SK-N-SH treated with all-trans-retinoic acid at 6 μM for 48 hours (cell line): ENCODE results near the gene MTX2.

Experiments used
- ATAC-seq: fragments of 200-7000 bp; cut with Tn5 transposase; 3 replicates; pipeline ENCODE4 v1.9.1; 2020; ENCODE audit warnings: mild to moderate bottlenecking, moderate library complexity
- ARNTL ChIP-seq: fragments of 450-650 bp; formaldehyde crosslinking; IDR thresholded peaks from 2 replicates; pipeline ENCODE4 v1.5.0; 2020; ENCODE audit warnings: low read depth, mild to moderate bottlenecking, moderate library complexity, borderline replicate concordance
- BACH2 ChIP-seq: fragments of 250-450 bp; sonication (Bioruptor Pico); IDR thresholded peaks from 2 replicates; pipeline ENCODE4 v1.9.0; 2021; ENCODE audit warnings: mild to moderate bottlenecking, borderline replicate concordance
- CSDC2 ChIP-seq: fragments of 250-450 bp; sonication (Bioruptor Pico); IDR thresholded peaks from 2 replicates; pipeline ENCODE4 v1.5.0; 2020; ENCODE audit warnings: mild to moderate bottlenecking, moderate library complexity
- GLIS3 ChIP-seq: fragments of 250-450 bp; sonication (Bioruptor Pico); IDR thresholded peaks from 2 replicates; pipeline ENCODE4 v1.5.0; 2020; ENCODE audit warnings: mild to moderate bottlenecking, moderate library complexity
- ISL1 ChIP-seq: fragments of 250-450 bp; sonication (Bioruptor Pico); IDR thresholded peaks from 2 replicates; pipeline ENCODE4 v2.1.2; 2022; ENCODE audit warnings: mild to moderate bottlenecking, moderate library complexity
- OSR1 ChIP-seq: fragments of 250-450 bp; sonication (Bioruptor Pico); IDR thresholded peaks from 2 replicates; pipeline ENCODE4 v1.8.0; 2022; ENCODE audit warnings: moderate library complexity, mild to moderate bottlenecking, inconsistent platforms
- PPARA ChIP-seq: fragments of 250-450 bp; sonication (Bioruptor Pico); IDR thresholded peaks from 2 replicates; pipeline ENCODE4 v1.5.0; 2020; ENCODE audit warnings: mild to moderate bottlenecking, borderline replicate concordance
- RARB ChIP-seq: fragments of 250-450 bp; sonication (Bioruptor Pico); IDR thresholded peaks from 2 replicates; pipeline ENCODE4 v1.8.0; 2021; ENCODE audit warnings: mild to moderate bottlenecking, moderate library complexity
- SNAI2 ChIP-seq: fragments of 250-450 bp; sonication (Bioruptor Pico); IDR thresholded peaks from 2 replicates; pipeline ENCODE4 v1.5.0; 2020; ENCODE audit warnings: mild to moderate bottlenecking, moderate library complexity
- TCF4 ChIP-seq: fragments of 250-450 bp; sonication (Bioruptor Pico); IDR thresholded peaks from 2 replicates; pipeline ENCODE4 v1.8.0; 2021; ENCODE audit warnings: mild to moderate bottlenecking, moderate library complexity, borderline replicate concordance
- TOX ChIP-seq: fragments of 250-450 bp; sonication (Bioruptor Pico); IDR thresholded peaks from 2 replicates; pipeline ENCODE4 v1.8.0; 2021; ENCODE audit warnings: mild to moderate bottlenecking, moderate library complexity, borderline replicate concordance
- ZFP3 ChIP-seq: fragments of 250-450 bp; sonication (Bioruptor Pico); IDR thresholded peaks from 2 replicates; pipeline ENCODE4 v1.5.0; 2020; ENCODE audit warnings: mild to moderate bottlenecking, moderate library complexity
- ZFP30 ChIP-seq: fragments of 450-650 bp; formaldehyde crosslinking; IDR thresholded peaks from 2 replicates; pipeline ENCODE4 v1.5.0; 2022; ENCODE audit warnings: mild to moderate bottlenecking, moderate library complexity
- ZNF565 ChIP-seq: fragments of 450-650 bp; formaldehyde crosslinking; conservative IDR thresholded peaks from 2 replicates; pipeline ENCODE4 v1.5.0; 2020; ENCODE audit warnings: low read depth, mild to moderate bottlenecking, moderate library complexity
- ZNF70 ChIP-seq: fragments of 450-650 bp; formaldehyde crosslinking; IDR thresholded peaks from 2 replicates; pipeline ENCODE4 v1.5.0; 2020; ENCODE audit warnings: mild to moderate bottlenecking, moderate library complexity
- ZNF8 ChIP-seq: fragments of 450-650 bp; formaldehyde crosslinking; IDR thresholded peaks from 2 replicates; pipeline ENCODE4 v1.5.0; 2020; ENCODE audit warnings: mild to moderate bottlenecking, moderate library complexity
- TF ChIP-seq, protein P1 (sequence below): fragments of 250-450 bp; sonication (Bioruptor Pico); IDR thresholded peaks from 2 replicates; pipeline ENCODE4 v1.5.1; 2020; ENCODE audit warnings: low read depth, mild to moderate bottlenecking, moderate library complexity
- TF ChIP-seq, protein P2 (sequence below): fragments of 250-450 bp; sonication (Bioruptor Pico); IDR thresholded peaks from 2 replicates; pipeline ENCODE4 v1.5.0; 2020; ENCODE audit warnings: mild to moderate bottlenecking, moderate library complexity
- TF ChIP-seq, protein P3 (sequence below): fragments of 250-450 bp; sonication (Bioruptor Pico); IDR thresholded peaks from 2 replicates; pipeline ENCODE4 v1.8.0; 2021; ENCODE audit warnings: low read depth, mild to moderate bottlenecking, moderate library complexity, borderline replicate concordance
- TF ChIP-seq, protein P4 (sequence below): fragments of 250-450 bp; sonication (Bioruptor Pico); IDR thresholded peaks from 2 replicates; pipeline ENCODE4 v1.8.0; 2020; ENCODE audit warnings: mild to moderate bottlenecking, moderate library complexity, borderline replicate concordance

MTX2 gene

DNA sequence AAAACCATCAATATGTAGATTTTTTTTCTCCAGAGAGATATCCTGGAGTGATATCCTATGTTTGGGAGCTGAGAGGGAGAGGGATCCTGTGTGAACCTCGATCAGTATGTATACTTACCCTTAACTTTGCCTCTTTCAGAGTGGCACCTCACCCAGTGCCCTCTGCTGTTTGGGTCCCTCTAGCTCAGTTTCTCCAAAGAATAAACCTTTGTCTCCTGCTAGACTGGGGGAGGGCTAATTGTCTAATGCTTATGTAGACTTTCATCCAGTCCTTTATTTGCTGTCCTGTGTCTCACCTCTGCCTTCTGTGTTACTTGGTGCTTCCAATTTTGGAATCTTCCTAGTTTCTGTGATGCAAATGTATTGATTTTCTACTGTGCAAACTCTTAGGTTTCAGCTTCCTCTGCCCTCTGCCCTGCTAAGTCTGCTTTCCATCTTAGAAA is 48.4 kb downstream of the MTX2 start:
- no peak for TF ChIP-seq TOX (CRISPR knock-in tag)
- TF ChIP-seq RARB (CRISPR knock-in tag) = no peak
- TF ChIP-seq, protein P1, sequence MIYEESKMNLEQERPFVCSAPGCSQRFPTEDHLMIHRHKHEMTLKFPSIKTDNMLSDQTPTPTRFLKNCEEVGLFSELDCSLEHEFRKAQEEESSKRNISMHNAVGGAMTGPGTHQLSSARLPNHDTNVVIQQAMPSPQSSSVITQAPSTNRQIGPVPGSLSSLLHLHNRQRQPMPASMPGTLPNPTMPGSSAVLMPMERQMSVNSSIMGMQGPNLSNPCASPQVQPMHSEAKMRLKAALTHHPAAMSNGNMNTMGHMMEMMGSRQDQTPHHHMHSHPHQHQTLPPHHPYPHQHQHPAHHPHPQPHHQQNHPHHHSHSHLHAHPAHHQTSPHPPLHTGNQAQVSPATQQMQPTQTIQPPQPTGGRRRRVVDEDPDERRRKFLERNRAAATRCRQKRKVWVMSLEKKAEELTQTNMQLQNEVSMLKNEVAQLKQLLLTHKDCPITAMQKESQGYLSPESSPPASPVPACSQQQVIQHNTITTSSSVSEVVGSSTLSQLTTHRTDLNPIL (CRISPR knock-in tag) = no peak
- no peak for TF ChIP-seq ZNF8 (CRISPR knock-in tag)
- TF ChIP-seq, protein P2, sequence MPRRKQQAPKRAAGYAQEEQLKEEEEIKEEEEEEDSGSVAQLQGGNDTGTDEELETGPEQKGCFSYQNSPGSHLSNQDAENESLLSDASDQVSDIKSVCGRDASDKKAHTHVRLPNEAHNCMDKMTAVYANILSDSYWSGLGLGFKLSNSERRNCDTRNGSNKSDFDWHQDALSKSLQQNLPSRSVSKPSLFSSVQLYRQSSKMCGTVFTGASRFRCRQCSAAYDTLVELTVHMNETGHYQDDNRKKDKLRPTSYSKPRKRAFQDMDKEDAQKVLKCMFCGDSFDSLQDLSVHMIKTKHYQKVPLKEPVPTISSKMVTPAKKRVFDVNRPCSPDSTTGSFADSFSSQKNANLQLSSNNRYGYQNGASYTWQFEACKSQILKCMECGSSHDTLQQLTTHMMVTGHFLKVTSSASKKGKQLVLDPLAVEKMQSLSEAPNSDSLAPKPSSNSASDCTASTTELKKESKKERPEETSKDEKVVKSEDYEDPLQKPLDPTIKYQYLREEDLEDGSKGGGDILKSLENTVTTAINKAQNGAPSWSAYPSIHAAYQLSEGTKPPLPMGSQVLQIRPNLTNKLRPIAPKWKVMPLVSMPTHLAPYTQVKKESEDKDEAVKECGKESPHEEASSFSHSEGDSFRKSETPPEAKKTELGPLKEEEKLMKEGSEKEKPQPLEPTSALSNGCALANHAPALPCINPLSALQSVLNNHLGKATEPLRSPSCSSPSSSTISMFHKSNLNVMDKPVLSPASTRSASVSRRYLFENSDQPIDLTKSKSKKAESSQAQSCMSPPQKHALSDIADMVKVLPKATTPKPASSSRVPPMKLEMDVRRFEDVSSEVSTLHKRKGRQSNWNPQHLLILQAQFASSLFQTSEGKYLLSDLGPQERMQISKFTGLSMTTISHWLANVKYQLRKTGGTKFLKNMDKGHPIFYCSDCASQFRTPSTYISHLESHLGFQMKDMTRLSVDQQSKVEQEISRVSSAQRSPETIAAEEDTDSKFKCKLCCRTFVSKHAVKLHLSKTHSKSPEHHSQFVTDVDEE = no peak
- no peak for TF ChIP-seq ARNTL (CRISPR knock-in tag)
- no peak for TF ChIP-seq ZNF565 (CRISPR knock-in tag)
- TF ChIP-seq GLIS3 (CRISPR knock-in tag) = no peak
- TF ChIP-seq ISL1 (CRISPR knock-in tag) = no peak
- no peak for TF ChIP-seq OSR1
- TF ChIP-seq CSDC2 (CRISPR knock-in tag) = no peak
- TF ChIP-seq, protein P3, sequence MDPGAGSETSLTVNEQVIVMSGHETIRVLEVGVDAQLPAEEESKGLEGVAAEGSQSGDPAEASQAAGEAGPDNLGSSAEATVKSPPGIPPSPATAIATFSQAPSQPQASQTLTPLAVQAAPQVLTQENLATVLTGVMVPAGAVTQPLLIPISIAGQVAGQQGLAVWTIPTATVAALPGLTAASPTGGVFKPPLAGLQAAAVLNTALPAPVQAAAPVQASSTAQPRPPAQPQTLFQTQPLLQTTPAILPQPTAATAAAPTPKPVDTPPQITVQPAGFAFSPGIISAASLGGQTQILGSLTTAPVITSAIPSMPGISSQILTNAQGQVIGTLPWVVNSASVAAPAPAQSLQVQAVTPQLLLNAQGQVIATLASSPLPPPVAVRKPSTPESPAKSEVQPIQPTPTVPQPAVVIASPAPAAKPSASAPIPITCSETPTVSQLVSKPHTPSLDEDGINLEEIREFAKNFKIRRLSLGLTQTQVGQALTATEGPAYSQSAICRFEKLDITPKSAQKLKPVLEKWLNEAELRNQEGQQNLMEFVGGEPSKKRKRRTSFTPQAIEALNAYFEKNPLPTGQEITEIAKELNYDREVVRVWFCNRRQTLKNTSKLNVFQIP (CRISPR knock-in tag) = no peak
- TF ChIP-seq SNAI2 (CRISPR knock-in tag) = no peak
- no peak for TF ChIP-seq PPARA (CRISPR knock-in tag)
- no peak for TF ChIP-seq ZFP3 (CRISPR knock-in tag)
- no peak for TF ChIP-seq ZFP30 (CRISPR knock-in tag)
- TF ChIP-seq, protein P4, sequence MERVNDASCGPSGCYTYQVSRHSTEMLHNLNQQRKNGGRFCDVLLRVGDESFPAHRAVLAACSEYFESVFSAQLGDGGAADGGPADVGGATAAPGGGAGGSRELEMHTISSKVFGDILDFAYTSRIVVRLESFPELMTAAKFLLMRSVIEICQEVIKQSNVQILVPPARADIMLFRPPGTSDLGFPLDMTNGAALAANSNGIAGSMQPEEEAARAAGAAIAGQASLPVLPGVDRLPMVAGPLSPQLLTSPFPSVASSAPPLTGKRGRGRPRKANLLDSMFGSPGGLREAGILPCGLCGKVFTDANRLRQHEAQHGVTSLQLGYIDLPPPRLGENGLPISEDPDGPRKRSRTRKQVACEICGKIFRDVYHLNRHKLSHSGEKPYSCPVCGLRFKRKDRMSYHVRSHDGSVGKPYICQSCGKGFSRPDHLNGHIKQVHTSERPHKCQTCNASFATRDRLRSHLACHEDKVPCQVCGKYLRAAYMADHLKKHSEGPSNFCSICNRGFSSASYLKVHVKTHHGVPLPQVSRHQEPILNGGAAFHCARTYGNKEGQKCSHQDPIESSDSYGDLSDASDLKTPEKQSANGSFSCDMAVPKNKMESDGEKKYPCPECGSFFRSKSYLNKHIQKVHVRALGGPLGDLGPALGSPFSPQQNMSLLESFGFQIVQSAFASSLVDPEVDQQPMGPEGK (CRISPR knock-in tag) = no peak

DNA sequence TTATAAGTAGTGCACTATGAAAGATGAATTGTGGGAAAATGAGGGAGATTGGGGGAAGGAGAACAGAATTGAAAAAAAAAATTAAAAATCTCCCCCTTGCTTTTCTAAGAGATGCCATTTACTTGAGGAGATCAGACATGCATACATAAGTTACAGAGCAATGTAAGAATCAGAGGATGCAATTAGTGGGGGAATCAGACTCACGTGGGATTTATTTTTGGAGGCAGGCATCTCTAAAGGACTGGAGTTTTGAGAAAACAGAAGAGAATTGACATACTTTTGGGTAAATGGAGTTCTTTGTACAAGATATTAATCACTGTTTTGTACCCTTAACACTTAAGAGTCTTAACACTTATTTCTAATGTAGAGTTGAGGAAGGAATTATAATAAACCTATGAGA is 52.7 kb downstream of the MTX2 start:
- ATAC-seq = no peak
- TF ChIP-seq TOX (CRISPR knock-in tag) (no peak), CSDC2 (CRISPR knock-in tag) (no peak), ZFP30 (CRISPR knock-in tag) (no peak), BACH2 (CRISPR knock-in tag) (no peak), RARB (CRISPR knock-in tag) (no peak), ISL1 (CRISPR knock-in tag) (no peak), ZNF565 (CRISPR knock-in tag) (no peak), ZNF8 (CRISPR knock-in tag) (no peak), ZNF70 (CRISPR knock-in tag) (no peak), SNAI2 (CRISPR knock-in tag) (no peak), ZFP3 (CRISPR knock-in tag) (no peak), TCF4 (CRISPR knock-in tag) (no peak)
- TF ChIP-seq, protein P1 (CRISPR knock-in tag) = no peak
- TF ChIP-seq, protein P3 (CRISPR knock-in tag) = no peak
- TF ChIP-seq, protein P4 (CRISPR knock-in tag) = no peak

More for the DNA sequence above, 48.4 kb downstream of the MTX2 start:
- ATAC-seq = no peak
